K562 (cell line): ENCODE data around the gene NCKAP1. TPM values are rescaled to one million over a fixed set of nuclear protein-coding genes. Genes with fewer than 3 reads are reported as not detected.

Experiments used
- ATAC-seq: fragments of 200-7000 bp; cut with Tn5 transposase; 3 replicates; pipeline ENCODE4 v1.9.1; 2020; ENCODE audit warnings: moderate library complexity
- BruUV-seq: library from RNA; stranded (reverse); fragments of 400-500 nt; replicated peaks from 2 replicates; lab custom pipeline; 2021; lab: Mats Ljungman, UMichigan
- CTCF ChIA-PET: fragments of 300-600 bp; formaldehyde crosslinking; extraction: SDS; loops from one replicate; lab custom pipeline; 2021; ENCODE audit warnings: low intra/inter-chr PET ratio; lab: Yijun Ruan, JAX
- POLR2A ChIA-PET: fragments of 300-600, 350-650 bp; sonication (Branson Sonifier 250); formaldehyde crosslinking; extraction: SDS; loops from one replicate; lab custom pipeline; 2021; ENCODE audit warnings: antibody characterized with exemption, inconsistent platforms; lab: Yijun Ruan, JAX
- DNase-seq, 4 experiments: peaks; one replicate each; pipeline versions ENCODE4 v3.0.0 to v3.0.0-alpha.2; 2011 to 2018; ENCODE audit warnings: low spot score in 3 of 4, mixed read lengths in 3 of 4; ENCODE audit errors: extremely low read depth in 1 of 4
- FAIRE-seq: peaks from 2 replicates; lab custom pipeline; 2011; peaks lifted over from hg19 to GRCh38; lab: Jason Lieb, UNC
- H2AFZ ChIP-seq: 2 replicates; pipeline ENCODE4 v1.6.0; 2011; ENCODE audit warnings: low read depth, low read length, control low read depth, inconsistent platforms
- H3K27ac ChIP-seq: fragments of 200-600 bp; 3 replicates; pipeline ENCODE4 v1.8.0; 2011; ENCODE audit warnings: low read depth, mild to moderate bottlenecking, control low read depth, inconsistent platforms, low read length, moderate library complexity, mixed read lengths; ENCODE audit errors: extremely low read depth
- H3K27me3 ChIP-seq, 2 experiments: fragments of 300-600 bp in 1 of 2; 2 replicates in 1 of 2; 3 replicates in 1 of 2; pipeline versions ENCODE4 v1.6.0 to v1.8.0; 2011; ENCODE audit warnings: inconsistent platforms in 2 of 2, low read length in 2 of 2, mild to moderate bottlenecking in 1 of 2, mixed read lengths in 1 of 2, moderate library complexity in 1 of 2; ENCODE audit not compliant: control insufficient read depth in 2 of 2, insufficient read depth in 2 of 2
- H3K36me3 ChIP-seq: fragments of 300-600 bp; 3 replicates; pipeline ENCODE4 v1.8.0; 2011; ENCODE audit warnings: mild to moderate bottlenecking, low read length, inconsistent platforms; ENCODE audit not compliant: control insufficient read depth, insufficient read depth
- H3K4me1 ChIP-seq, 2 experiments: fragments of 200-600 bp in 1 of 2; replicated peaks in 1 of 2; 2 replicates in 1 of 2; 3 replicates in 1 of 2; pipeline versions ENCODE4 v1.5.1 to v1.8.0; 2011; ENCODE audit warnings: inconsistent platforms in 2 of 2, low read length in 2 of 2, mild to moderate bottlenecking in 1 of 2, mixed read lengths in 1 of 2, moderate library complexity in 1 of 2; ENCODE audit not compliant: control insufficient read depth in 2 of 2, insufficient read depth in 2 of 2
- H3K4me2 ChIP-seq: 2 replicates; pipeline ENCODE4 v1.6.1; 2011; ENCODE audit warnings: low read length, control low read depth, inconsistent platforms, mixed read lengths; ENCODE audit not compliant: insufficient read depth
- H3K4me3 ChIP-seq: fragments of 200-600 bp; sonication (generic), shearing (Covaris generic); 2 replicates; pipeline ENCODE4 v1.5.1; 2016; ENCODE audit warnings: control low read depth, inconsistent platforms
- H3K79me2 ChIP-seq: fragments of 200-600 bp; 3 replicates; pipeline ENCODE4 v1.8.0; 2011; ENCODE audit warnings: low read length, inconsistent platforms; ENCODE audit not compliant: control insufficient read depth, insufficient read depth
- H3K9ac ChIP-seq, 2 experiments: 2 replicates each; pipeline versions ENCODE4 v1.6.0 to v1.6.1; 2011; ENCODE audit warnings: low read depth in 2 of 2, low read length in 2 of 2, control low read depth in 1 of 2, inconsistent platforms in 1 of 2, mild to moderate bottlenecking in 1 of 2, mixed read lengths in 1 of 2; ENCODE audit not compliant: insufficient read depth in 1 of 2
- H3K9me1 ChIP-seq: one replicate; pipeline ENCODE4 v1.6.0; 2011; ENCODE audit warnings: inconsistent platforms, mild to moderate bottlenecking, low read length, moderate library complexity; ENCODE audit not compliant: control insufficient read depth, insufficient read depth
- H3K9me3 ChIP-seq: replicated peaks from 2 replicates; pipeline ENCODE4 v1.5.1; 2011; ENCODE audit warnings: low read depth, low read length, inconsistent platforms; ENCODE audit not compliant: control insufficient read depth, insufficient read depth
- H4K20me1 ChIP-seq: replicated peaks from 2 replicates; pipeline ENCODE4 v1.6.1; 2011; ENCODE audit warnings: low read length, inconsistent platforms, mixed read lengths; ENCODE audit not compliant: control insufficient read depth, insufficient read depth
- ARNT ChIP-seq, 2 experiments: fragments of 450-650 bp; IDR thresholded peaks; 2 replicates each; pipeline ENCODE4 v1.6.1; 2016; ENCODE audit warnings: mild to moderate bottlenecking in 1 of 2
- ESRRA ChIP-seq: fragments of 450-650 bp; IDR thresholded peaks from 2 replicates; pipeline ENCODE4 v1.6.1; 2014; ENCODE audit warnings: low read depth, mild to moderate bottlenecking, moderate library complexity, borderline replicate concordance
- ETV6 ChIP-seq, 3 experiments: fragments of 150-350 bp in 1 of 3; sonication (generic) in 1 of 3; formaldehyde crosslinking in 1 of 3; IDR thresholded peaks; 2 replicates each; pipeline versions ENCODE4 v1.6.1 to v1.8.0; 2014 to 2022; ENCODE audit warnings: borderline replicate concordance in 2 of 3, low read depth in 2 of 3, antibody characterized with exemption in 1 of 3, low read length in 1 of 3, mild to moderate bottlenecking in 1 of 3, missing genetic modification reagents in 1 of 3
- GABPA ChIP-seq: fragments of 200-800 bp; sonication (Bioruptor generic); conservative IDR thresholded peaks from 2 replicates; pipeline ENCODE4 v1.6.1; 2016; ENCODE audit warnings: low read depth, missing genetic modification characterization, missing compliant biosample characterization
- MCM7 ChIP-seq, 2 experiments: fragments of 450-650 bp; IDR thresholded peaks; 2 replicates each; pipeline ENCODE4 v1.6.1; 2016 to 2018
- NFXL1 ChIP-seq: fragments of 450-650 bp; formaldehyde crosslinking; IDR thresholded peaks from 2 replicates; pipeline ENCODE4 v1.4.0; 2021; ENCODE audit warnings: mild to moderate bottlenecking
- SMARCB1 ChIP-seq: IDR thresholded peaks from 2 replicates; pipeline ENCODE4 v1.6.1; 2011; ENCODE audit warnings: improper control_type of control experiment, low read depth; ENCODE audit not compliant: insufficient read length
- TAL1 ChIP-seq: fragments of 450-650 bp; IDR thresholded peaks from 2 replicates; pipeline ENCODE4 v1.6.1; 2016; ENCODE audit warnings: mild to moderate bottlenecking
- ZKSCAN1 ChIP-seq: fragments of 150-350 bp; IDR thresholded peaks from 2 replicates; pipeline ENCODE4 v1.6.1; 2016; ENCODE audit warnings: low read depth, low read length
- ZNF395 ChIP-seq: fragments of 200-800 bp; sonication (Bioruptor generic); IDR thresholded peaks from 2 replicates; pipeline ENCODE4 v1.6.1; 2017; ENCODE audit warnings: missing genetic modification characterization, missing compliant biosample characterization
- ZNF589 ChIP-seq: fragments of 200-800 bp; sonication (Bioruptor generic); IDR thresholded peaks from 2 replicates; pipeline ENCODE4 v1.6.1; 2016; ENCODE audit warnings: low read depth, missing genetic modification characterization, missing compliant biosample characterization
- WGBS: fragments of 100-300 bp; shearing (Covaris generic); methylation state at CpG from one replicate; pipeline ENCODE4 v1.1.6; 2016; ENCODE audit warnings: low coverage, mixed read lengths; ENCODE audit not compliant: insufficient coverage; ENCODE audit errors: missing lambda C conversion rate; 5-methylcytosine and 5-hydroxymethylcytosine counted together
- in situ Hi-C: fragments of 300-500 bp; cut with MboI; formaldehyde crosslinking; loops from 4 replicates; pipeline ENCODE4 v1.15.0; 2018; ENCODE audit warnings: inconsistent platforms, mixed read lengths
- intact Hi-C: fragments of 100-400 bp; cut with micrococcal nuclease; formaldehyde crosslinking; loops from 2 replicates; pipeline ENCODE4 v1.14.2; 2022
- polyA plus RNA-seq, 8 experiments: library from polyadenylated mRNA; depleted of rRNA in 4 of 8; stranded (reverse) in 5 of 8; unstranded in 3 of 8; fragments of >200 nt; fragmentation: Nextera tagmentation in 2 of 8; fragmentation: Illumina TruSeq in 1 of 8; extraction: Ambion mirVana in 2 of 8; extraction: Trizol in 1 of 8; gene quantifications; 2 replicates each; pipeline versions ENCODE4 v1.2.1 to v1.2.3, GENCODE V29; 2011 to 2014; ENCODE audit warnings: inconsistent platforms in 1 of 8, missing spikeins in 1 of 8
- total RNA-seq, 7 experiments: library from RNA; depleted of rRNA in 6 of 7; stranded (reverse); fragments of >200 nt in 6 of 7; fragmentation: Illumina TruSeq in 2 of 7; extraction: Trizol in 2 of 7; gene quantifications; 2 replicates each; pipeline versions ENCODE4 v1.2.1 to v1.2.3, GENCODE V29; 2011 to 2021; ENCODE audit warnings: low replicate concordance in 1 of 7
- TF ChIP-seq, protein P1 (sequence below): fragments of 450-650 bp; IDR thresholded peaks from 2 replicates; pipeline ENCODE4 v1.6.1; 2017; ENCODE audit warnings: antibody characterized with exemption, mild to moderate bottlenecking
- TF ChIP-seq, protein P2 (sequence below), 2 experiments: fragments of 450-650 bp; IDR thresholded peaks; 2 replicates each; pipeline ENCODE4 v1.6.1; 2016

Gene NCKAP1
- total and polyA plus RNA-seq, 9 of the 15 experiments (the other 6 are each of a cell fraction or from before 2014, with no cell fraction given), result 34.0 to 153 (median 88.7) TPM

DNA sequence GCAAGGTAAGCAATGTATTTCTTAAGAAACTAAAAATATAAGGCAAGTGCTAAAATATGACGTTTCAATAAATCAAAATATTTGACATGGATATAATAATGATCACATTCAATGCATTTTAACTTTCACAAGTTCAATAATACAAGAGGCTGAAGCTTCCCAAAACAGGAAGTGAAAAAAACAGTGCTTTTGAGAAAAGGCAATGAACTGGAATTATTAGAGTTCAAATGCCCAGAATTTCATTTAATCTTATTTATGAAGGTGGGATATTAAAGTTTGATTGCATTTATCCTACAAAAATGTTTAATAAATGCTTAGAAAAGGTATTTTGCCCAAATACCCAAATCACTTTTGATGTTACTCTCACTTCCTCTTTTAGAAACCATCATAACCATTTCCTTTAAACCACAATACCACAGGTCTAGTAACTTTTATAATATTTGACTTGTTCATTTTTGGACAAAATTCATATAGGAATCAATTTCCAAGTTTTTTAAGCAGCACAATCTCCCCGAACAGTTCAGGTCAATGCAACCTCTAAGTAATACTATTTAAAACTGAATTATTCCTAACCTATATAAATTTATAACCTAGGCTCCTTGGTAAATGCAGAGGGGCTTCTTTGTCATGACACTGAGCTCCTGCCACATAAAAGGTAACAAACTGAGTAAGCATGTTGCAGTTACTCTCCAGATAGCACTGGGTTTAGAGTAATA, 2.1 kb downstream of the NCKAP1 start:
- POLR2A ChIA-PET, result interaction anchor here (1.4 to 2.7 kb wide), 3 partner anchors 11 to 22 kb away, joined by 3 to 16 read pairs (median 5); no protein-coding TSS in a partner anchor
- H3K36me3 ChIP-seq, result peaks cover 3% of the 10 kb centered on the region; the same call in 1 of the 3 replicates
- peak overlapping the region; percentile 76 for H3K4me3 ChIP-seq
- ATAC-seq (peak; percentile 7), FAIRE-seq (no peak), DNase-seq (peak in 1 of 4 experiments; percentile 32)
- H3K4me2 ChIP-seq, result peak overlapping the region; percentile 74
- H3K27me3 ChIP-seq, result no peaks in the 10 kb centered on the region
- CTCF ChIA-PET, result no interaction called here
- H3K27ac ChIP-seq, result peak overlapping the region; percentile 74; the same call in 2 of the 3 replicates
- H3K9ac ChIP-seq, result peak overlapping the region in 1 of 2 experiments; percentile 82; a peak in 2 of 4 replicates
- intact Hi-C loops (loop anchor here (2.0 to 5.0 kb wide), 3 partner anchors 41 to 1171 kb away; partner anchors contain the start of gene NUP35), in situ Hi-C loops (no loop called here)
- WGBS, result 0% methylated on average over 2 of the region's 2 CpGs
- H3K9me1 ChIP-seq, result no peaks in the 10 kb centered on the region
- H3K79me2 ChIP-seq, result peaks cover 70% of the 10 kb centered on the region
- no peaks in the 10 kb centered on the region for H3K9me3 ChIP-seq
- H2AFZ ChIP-seq, result 0 out of 2 replicates have a peak overlapping the region, but pooled peaks have one; percentile 3
- no TSS peak for BruUV-seq
- H3K4me1 ChIP-seq, result peaks cover 16 to 31% of the 10 kb centered on the region in 2 experiments
- no peaks in the 10 kb centered on the region for H4K20me1 ChIP-seq
- TF ChIP-seq ARNT (IDR thresholded peaks at IDR 0.05) (0 out of 4 replicates have a peak, but pooled peaks of 1 of the 2 experiments have one; percentile 14), GABPA (tag) (peak; percentile 37; the same call in 1 of the 2 replicates), ESRRA (peak; percentile 52; the same call in 1 of the 2 replicates), ETV6 (IDR thresholded peaks at IDR 0.05; ENCODE audit: borderline replicate concordance in 1 of 2, low read depth in 2 of 2, low read length in 1 of 2) (peak in 1 of 2 experiments; percentile 66; a peak in 1 of 4 replicates), ETV6 (CRISPR knock-in tag; IDR thresholded peaks at IDR 0.05; ENCODE audit: borderline replicate concordance) (no peak), NFXL1 (CRISPR knock-in tag) (0 out of 2 replicates have a peak, but pooled peaks have one; percentile 16), TAL1 (peak; percentile 11; the same call in 1 of the 2 replicates), MCM7 (IDR thresholded peaks at IDR 0.05) (no peak), ZKSCAN1 (no peak), SMARCB1 (peak; percentile 89), ZNF589 (CRISPR knock-in tag) (peak; percentile 95), ZNF395 (CRISPR knock-in tag) (peak; percentile 91)
- TF ChIP-seq, protein P1, sequence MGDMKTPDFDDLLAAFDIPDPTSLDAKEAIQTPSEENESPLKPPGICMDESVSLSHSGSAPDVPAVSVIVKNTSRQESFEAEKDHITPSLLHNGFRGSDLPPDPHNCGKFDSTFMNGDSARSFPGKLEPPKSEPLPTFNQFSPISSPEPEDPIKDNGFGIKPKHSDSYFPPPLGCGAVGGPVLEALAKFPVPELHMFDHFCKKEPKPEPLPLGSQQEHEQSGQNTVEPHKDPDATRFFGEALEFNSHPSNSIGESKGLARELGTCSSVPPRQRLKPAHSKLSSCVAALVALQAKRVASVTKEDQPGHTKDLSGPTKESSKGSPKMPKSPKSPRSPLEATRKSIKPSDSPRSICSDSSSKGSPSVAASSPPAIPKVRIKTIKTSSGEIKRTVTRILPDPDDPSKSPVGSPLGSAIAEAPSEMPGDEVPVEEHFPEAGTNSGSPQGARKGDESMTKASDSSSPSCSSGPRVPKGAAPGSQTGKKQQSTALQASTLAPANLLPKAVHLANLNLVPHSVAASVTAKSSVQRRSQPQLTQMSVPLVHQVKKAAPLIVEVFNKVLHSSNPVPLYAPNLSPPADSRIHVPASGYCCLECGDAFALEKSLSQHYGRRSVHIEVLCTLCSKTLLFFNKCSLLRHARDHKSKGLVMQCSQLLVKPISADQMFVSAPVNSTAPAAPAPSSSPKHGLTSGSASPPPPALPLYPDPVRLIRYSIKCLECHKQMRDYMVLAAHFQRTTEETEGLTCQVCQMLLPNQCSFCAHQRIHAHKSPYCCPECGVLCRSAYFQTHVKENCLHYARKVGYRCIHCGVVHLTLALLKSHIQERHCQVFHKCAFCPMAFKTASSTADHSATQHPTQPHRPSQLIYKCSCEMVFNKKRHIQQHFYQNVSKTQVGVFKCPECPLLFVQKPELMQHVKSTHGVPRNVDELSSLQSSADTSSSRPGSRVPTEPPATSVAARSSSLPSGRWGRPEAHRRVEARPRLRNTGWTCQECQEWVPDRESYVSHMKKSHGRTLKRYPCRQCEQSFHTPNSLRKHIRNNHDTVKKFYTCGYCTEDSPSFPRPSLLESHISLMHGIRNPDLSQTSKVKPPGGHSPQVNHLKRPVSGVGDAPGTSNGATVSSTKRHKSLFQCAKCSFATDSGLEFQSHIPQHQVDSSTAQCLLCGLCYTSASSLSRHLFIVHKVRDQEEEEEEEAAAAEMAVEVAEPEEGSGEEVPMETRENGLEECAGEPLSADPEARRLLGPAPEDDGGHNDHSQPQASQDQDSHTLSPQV, result peak; percentile 40; the same call in 1 of the 2 replicates
- TF ChIP-seq, protein P2, sequence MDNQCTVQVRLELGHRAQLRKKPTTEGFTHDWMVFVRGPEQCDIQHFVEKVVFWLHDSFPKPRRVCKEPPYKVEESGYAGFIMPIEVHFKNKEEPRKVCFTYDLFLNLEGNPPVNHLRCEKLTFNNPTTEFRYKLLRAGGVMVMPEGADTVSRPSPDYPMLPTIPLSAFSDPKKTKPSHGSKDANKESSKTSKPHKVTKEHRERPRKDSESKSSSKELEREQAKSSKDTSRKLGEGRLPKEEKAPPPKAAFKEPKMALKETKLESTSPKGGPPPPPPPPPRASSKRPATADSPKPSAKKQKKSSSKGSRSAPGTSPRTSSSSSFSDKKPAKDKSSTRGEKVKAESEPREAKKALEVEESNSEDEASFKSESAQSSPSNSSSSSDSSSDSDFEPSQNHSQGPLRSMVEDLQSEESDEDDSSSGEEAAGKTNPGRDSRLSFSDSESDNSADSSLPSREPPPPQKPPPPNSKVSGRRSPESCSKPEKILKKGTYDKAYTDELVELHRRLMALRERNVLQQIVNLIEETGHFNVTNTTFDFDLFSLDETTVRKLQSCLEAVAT (IDR thresholded peaks at IDR 0.05), result 0 out of 4 replicates have a peak, but pooled peaks of 1 of the 2 experiments have one; percentile 21
